ENCODE measurements around the gene SLC6A3. TPM values are rescaled to one million over a fixed set of nuclear protein-coding genes. Genes with fewer than 3 reads are reported as not detected.

Gene SLC6A3
- total RNA-seq, 1 donor from 2014 or later = 0.16 TPM

DNA sequence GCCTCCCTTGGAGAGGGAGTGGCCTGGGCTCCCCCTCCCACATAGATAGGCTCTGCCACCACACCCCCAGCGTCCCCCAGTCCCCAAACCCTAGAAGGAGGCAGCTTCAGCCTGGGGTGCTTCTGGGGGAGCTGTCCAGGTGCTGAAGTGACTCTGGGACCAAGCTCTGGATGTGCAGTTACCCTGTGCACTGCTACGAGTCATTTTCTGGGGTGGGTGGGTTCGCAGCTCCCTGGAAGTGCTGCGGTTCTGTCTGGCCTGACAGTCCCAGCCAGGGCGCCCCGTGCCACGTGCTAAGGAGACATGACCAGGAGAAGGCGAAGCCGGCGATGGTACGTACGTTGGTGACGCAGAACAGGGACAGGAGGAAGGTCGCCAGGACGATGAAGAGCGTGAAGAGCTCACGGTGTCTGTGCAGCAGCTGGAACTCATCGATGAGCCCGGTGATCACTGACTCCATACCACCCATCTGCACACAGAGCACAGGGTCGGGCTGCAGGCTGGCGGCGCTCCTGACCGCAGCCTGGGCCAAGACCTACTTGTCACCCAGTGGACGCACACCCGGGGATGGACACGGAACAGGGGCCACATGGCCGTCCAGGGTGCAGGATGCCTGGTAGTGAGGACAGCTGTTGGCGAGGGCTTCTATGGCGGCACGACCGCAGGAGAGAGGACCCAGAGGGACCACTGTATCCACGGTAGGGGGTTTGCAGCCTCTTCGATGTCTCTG, 35.7 kb downstream of the SLC6A3 start:
- peak; percentile 44 for DNase-seq (ENCODE audit: low read depth)

DNA sequence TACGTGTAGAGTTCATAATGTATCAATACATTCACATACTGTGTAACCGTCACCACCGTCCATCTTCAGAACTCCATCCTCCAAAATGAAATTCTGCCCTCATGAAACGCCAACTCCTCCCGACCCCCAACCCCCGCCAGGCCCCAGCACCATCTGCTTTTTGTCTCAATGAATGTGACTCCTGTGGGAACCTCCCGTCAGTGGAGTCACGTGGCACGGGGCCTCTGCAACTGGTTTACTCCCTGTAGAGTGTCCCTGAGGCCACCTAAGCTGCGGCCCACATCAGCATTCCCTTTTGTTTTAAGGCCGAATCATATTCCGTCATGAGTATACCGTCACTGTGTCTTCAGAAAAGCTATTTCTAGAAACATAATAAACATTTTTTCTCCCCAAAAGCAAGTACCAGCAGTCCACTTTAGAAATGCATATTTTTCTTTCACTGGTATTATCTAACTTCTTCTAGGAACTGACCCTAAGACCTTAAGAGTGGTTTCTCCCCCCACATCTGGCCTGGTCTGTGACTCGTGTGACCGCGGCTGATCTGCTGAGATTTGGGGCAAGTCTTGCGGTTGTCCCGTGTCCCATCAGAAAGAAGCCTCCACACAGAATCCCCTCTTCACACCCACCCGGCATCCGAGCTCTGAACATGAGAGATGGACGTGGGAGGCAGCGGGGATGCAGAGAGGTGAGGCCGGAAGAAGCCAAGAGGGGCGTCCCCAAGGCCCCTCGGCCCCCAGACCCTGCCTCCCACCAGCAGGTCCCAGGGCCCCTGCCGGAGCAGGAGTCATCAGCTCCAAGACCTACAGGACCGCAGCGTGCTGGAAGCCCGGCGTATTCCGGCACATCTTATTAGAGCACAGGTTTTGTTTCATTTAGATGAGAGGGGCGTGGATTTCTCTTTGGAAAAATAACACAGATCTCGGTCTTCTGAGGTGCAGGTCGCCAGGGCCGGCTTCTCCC, 38.3 kb downstream of the SLC6A3 start:
- DNase-seq (ENCODE audit: low read depth) = no peak

DNA sequence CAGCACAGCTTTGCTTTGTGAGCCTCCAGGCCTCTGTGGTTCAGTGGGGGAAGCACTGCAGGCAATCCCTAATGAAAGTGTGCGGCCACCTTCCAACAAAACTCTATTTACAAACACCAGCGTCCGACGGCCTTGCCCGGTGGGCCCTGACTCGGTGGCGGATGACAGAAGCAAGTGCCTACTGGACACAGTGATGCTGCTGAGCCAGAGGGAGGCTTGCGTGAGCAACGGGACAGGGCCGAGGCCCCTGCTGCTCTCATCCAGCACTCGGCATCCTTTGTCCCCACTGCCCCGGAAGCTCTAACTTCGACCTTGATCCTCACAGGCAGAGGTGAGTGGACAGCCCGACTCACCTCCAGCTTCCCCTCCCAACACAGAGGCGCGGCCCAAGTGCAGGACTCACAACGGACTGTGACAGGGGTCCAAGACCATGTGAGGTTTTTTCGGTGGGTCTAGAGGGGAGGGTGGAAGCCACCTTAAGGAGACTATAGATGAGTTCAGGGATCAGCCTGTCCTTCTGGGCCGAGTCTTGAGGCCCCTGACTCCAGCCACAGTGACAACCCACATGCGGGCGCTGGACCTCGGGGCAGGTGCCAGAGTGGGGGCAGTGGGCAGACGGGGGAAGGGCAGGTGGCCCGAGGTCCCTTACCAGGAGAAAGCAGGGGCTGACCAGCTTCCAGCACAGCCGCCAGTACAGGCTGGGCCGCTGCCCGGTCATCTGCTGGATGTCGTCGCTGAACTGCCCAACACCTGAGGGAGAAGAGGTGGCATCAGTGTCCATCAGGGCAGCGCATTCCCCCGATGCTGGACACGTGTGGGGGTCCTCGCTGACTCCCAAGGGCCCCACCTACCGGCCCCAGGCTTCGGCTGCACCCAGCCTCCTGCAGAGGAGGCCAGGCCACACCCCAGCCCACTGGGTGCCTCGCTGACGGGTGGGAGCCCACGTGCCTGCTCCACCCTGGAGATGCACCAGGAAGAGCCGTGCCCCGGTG, 39.4 kb downstream of the SLC6A3 start:
- DNase-seq (ENCODE audit: low read depth) = no peak

DNA sequence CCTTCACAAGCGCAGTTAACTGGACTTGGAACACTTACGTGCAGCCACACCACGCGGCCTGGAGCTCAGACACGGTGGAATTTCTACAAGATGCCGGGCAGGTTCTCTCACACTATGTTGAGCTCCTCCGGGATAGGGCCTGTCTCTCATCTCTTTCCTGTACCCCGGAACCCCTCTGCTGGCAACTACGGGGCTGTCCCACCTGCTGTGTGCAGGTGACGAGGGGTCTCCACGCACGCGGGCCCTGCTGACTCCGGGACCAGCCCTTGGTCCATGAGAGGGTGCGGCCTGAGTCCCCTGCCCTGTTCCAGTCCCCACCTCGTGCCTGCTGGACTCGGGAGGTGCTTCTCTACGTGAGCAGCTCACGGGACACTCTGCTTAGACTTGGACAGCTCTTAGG, 40.1 kb downstream of the SLC6A3 start:
- DNase-seq (ENCODE audit: low read depth) = no peak

DNA sequence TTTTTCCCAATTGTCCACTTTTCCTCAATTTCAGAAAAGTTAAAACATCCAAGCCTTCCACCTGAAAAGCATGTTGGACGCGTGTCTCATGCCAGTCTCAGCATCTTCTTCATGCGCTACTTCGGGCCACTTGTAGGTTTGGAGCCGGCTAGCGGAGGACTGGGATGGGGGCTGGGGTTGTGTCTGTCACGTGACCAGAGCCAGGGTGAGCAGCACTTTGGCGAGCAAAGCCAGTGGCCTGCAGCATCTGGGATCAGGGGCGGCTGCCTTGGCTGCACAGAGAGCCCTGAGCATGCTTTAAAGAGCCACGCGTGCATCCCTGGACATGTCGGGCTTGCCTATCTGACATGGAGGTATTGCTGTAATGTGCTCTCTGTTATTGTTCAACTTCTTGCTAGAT, 41.2 kb downstream of the SLC6A3 start:
- no peak for DNase-seq (ENCODE audit: low read depth)

DNA sequence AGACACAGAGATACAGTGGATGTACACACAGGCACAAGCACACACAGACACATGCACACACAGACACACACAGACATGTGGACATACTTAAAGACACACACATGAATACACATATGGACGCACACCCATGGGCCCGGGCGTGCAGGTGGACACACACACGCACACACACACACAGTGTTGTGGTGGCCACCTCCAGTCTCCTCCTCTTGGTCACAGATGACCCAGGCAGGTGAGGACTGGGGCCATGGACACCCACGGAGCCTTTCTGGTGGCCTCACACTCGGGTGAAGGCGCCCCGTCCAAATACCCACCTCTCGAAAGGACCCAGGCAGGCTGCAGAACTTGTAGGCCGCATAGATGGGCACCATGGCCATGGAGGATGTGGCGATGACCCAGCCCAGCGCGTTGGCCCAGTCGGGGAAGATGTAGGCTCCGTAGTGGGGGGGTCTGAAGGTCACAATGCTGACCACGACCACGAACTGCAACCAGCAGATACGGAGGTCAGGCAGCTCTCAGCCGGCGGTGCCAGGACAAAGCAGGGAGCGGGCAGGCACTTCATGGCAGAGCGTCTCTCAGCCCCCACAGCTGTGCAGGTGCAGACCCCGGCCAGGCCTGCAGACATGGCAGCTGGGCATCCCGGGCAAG, 42.5 kb downstream of the SLC6A3 start:
- no peak for DNase-seq (ENCODE audit: low read depth)

DNA sequence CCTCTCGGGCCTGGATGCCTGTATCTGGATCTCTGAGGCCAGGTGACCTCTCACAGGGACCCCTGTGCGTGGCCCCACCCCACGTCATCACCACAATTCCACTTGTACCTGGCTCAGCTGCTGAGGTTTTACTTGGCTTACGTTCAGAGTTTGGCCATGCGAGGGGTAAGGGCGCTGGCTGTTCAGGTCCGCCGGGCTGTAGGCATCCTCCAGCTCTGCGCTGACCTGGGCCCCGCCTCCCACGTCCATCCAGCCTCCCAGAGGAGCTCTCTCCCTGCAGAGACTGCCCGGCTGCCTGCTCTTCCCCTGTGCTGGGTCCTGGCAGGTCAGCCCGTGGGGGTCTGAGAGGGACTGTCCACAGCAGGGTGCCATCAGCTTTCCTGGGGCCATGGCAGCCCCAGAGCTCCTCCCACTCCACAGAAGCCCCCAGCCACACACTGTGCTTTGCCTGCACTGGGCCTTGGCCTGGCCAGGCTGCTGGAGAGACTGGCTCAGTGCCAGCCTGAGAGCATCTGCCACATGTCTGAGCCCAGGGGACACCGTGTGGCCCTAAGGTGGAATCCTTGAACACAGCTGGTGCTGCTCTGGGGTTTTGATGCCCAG, 43.6 kb downstream of the SLC6A3 start:
- no peak for DNase-seq (ENCODE audit: low read depth)

DNA sequence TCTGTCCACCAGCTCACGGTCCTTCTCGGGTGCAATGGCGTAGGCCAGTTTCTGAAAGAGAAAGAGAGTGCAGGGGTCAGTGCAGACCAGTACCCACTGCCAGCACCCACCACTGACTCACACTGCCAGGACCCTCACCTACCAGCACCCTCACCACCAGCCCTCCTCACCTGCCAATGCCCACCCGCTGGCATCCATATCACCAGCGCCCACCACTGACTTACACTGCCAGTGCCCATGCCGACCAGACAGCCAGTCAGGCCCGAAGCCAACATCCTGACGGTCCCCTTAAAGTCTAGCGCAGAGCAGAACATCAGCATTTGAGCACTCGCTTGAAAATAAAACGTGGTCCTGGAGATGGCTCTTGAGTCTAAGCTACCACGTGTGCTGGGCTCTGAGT, 44.3 kb downstream of the SLC6A3 start:
- DNase-seq (ENCODE audit: low read depth) = no peak

DNA sequence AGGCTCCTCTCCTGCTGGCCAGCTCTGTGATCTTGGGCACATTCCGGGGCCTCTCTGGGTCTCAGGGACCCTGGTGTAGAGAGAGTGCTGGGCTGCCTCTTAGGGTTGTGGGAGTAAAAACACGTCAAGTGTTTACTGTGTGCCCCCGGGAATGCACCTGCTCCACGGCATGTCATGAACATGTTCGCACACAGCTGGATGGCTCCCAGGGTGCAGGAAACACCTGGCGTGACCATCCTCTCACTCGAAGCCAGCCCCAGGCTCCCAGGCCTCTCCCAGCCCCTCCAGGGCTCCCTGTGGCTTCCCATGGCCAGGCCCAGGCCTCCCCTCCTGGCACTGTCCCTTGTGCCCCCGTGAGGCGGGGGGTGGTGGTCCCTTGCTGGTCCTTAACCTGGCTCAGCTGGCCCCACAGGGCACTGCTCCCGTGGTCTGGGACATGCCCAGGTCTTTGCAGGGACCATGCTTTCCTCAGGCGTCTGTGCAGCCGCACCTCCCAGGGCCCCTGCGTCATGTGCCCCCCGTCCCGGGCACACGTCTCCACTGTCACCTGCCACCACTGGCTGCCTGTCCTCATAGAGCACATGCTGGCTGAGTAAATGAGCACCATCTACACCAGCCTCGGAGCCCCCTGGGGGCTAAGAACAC, 44.9 kb downstream of the SLC6A3 start:
- DNase-seq (ENCODE audit: low read depth) = no peak

DNA sequence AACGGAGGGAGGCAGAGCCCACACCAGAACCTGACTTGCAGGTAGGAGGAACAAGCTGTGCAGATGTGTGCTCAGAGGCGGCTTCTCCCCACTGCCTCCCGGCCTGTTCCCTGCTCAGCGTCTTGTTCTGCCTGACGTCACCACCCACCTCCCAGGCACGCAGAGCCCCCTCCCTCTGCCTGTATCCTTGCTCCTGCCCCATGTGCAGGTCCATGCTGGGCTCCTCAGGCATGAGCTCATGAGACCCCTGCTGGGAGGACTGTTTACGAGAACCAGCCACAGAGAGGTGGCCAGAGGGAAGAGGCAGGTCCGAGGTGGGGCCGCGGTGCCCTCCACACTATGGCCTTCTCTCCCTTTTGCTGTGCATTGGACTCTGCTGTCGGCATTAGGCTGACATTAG, 45.5 kb downstream of the SLC6A3 start:
- no peak for DNase-seq (ENCODE audit: low read depth)

DNA sequence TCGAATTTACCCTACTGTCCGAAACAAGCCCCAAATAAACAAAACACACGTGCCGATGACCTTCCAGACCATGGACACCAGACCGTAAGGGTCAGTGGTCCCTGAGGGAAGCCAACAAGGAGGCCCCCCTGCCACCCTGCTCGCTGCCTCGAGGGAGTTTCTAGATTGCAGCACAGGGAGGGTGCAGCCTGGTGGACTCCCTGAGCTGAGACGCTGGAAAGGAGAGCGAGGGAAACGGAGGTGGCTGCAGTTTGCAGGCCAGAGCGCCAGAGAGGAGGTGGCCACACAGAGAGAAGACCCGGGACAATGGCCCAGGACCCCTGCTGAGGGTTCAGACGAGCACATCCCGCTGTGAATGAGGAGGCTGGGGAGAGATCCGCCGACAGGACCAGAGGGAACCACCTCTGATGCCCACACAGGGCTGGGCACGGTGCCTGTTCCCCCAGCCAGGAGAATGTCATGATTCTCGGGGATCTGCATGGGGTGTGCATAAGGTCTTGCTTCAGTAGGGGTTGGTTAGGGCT, 48.9 kb downstream of the SLC6A3 start:
- DNase-seq (ENCODE audit: low read depth) = no peak

DNA sequence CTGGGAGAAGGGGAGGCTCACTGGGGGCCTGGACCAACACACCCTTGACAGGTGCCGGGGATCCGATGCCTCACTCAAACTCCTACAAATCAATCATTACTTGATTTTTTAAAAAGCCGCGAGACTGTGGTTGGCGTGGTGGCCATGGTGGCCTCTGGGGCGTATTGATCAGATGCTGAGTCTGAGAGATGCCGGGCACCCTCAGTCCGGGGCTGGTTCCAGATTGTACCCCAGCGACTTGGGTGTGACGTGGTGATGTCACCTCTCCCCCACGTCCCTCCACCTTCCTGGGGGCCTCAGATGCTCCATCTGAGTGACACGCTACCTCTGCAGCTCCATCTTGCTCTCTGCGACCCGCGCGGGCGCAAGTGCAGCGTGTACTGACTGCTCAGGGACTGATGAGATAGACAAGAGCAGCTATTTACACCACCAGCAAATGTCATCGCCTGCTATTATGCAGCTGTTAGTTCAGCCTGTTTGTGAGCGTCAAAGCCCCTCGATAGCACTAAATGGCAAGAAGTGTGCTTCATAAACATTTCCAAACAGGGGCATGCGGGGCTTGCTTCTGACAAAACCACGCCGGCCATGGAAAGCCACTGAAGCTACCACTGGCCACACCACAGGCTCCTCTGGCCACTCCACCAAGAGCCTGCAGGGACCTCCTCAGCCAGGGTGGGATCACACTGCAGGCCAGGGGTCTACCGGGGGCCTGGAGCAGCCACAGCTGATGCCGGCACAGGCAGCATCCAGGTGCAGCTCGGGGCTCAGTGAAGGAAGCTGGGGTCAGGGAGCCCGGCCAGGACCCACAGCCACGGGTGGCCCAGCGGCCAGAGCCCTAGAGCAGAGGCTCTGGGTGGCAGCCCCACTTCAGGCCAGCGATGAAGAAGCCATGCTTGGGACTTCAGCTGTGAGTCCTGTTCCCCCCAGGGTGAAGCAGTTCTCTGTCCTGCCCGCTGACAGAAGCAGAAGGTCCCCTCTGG, 50.1 kb downstream of the SLC6A3 start:
- DNase-seq (ENCODE audit: low read depth) = no peak

DNA sequence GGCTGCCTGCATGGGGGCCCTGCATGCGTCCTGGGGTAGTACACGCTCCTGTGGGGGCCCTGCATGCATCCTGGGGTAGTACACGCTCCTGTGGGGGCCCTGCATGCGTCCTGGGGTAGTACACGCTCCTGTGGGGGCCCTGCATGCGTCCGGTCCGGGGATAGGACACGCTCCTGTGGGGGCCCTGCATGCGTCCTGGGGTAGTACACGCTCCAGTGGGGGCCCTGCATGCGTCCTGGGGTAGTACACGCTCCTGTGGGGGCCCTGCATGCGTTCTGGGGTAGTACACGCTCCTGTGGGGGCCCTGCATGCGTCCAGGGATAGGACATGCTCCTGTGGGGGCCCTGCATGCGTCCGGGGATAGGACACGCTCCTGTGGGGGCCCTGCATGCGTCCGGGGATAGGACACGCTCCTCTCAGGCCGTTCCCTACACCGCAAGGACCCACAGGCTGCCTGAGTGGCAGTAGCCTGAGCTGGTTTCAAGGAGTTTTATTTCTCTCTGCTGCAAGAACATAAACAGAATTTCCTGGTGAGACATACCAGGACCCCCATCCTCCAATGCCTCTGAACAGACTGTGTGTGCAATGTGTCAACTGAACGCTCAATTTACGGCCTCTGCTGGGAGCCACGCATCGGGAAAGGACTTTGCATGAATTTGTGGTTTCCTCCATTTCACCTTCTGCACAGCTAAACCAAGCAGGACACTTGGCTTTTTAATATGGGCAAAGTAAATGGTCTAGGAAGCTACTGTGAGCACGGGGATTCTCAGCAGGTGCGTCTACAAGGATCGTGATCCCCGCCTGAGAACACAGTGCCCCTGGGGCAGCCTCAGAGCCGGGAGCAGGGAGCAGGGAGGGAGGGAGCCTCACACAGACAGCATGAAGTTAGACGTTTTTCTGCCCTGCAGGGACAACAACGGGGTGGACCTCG, 51.4 kb downstream of the SLC6A3 start:
- no peak for DNase-seq (ENCODE audit: low read depth)

DNA sequence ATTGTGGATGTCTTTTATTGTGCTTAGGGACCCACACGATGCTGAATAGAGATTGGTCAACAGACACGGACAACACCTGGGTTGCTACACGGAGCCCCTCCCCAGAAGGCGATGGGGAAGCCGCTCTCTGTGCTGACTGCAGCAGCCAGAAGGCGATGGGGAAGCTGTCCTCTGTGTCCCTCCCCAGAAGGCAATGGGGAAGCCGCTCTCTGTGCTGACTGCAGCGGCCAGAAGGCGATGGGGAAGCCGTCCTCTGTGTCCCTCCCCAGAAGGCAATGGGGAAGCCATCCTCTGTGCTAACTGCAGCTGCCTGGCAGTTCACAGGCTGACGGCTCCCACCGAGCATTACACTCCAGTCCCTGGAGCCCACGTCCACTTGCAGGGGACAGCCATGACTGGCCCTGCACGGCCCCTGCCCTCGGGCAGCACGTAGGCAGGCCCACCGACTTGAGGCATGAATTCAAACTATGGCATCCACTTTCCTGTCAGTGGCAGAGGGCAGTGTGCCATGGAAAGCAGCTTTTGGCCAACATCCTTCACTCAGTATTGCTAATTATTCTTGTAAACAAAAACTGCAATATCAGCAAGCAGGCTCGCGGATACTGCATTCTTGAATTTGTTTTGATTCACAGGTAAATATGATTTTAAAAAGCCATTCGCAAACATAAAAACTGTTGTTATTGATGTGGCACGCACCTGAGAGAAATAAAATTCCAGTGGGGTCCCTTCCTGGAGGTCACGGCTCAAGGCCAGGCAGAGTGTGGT, 52.3 kb downstream of the SLC6A3 start:
- DNase-seq (ENCODE audit: low read depth) = no peak

DNA sequence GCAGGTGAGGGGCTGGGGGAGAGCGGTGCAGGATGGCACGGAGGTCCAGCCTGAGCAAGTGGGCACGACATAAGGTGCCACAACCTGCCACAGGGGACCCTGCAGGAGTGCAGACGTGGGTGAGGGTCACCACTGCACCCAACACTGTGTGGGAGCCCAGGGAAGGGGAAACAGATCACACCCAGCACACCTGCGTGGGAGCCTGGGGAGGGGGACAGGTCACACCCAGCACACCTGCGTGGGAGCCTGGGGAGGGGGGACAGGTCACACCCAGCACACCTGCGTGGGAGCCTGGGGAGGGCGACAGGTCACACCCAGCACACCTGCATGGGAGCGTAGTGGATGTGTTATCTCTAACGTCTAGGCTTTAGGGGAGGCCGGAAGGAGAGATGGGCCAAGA, 53.0 kb downstream of the SLC6A3 start:
- no peak for DNase-seq (ENCODE audit: low read depth)

DNA sequence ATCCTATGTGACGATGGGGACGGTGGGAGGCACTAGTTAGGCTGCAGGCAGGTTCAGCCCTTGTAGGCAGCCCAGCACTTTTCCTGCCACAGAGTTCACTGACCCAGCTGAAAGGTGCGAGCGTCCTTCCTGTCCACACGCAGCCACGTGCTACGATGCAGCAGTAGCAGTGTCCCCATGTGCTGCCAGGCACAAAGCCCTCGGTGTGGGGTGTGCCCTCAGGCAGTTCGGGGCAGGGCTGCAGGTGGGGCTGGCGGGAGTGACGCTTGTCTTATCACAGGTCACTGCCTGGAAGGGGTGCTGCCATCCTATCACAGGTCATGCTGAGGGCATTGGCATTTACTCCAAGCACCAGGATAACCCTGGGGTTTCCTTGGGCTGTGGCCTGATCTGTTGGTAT, 53.5 kb downstream of the SLC6A3 start:
- no peak for DNase-seq (ENCODE audit: low read depth)
